HK-2 (cell line): Measurements from ENCODE around the gene ENTHD1.

Experiments
- DNase-seq: peaks from one replicate; pipeline ENCODE4 v3.0.0-alpha.2; 2018; ENCODE audit not compliant: unreplicated experiment

The ENTHD1 gene

DNA sequence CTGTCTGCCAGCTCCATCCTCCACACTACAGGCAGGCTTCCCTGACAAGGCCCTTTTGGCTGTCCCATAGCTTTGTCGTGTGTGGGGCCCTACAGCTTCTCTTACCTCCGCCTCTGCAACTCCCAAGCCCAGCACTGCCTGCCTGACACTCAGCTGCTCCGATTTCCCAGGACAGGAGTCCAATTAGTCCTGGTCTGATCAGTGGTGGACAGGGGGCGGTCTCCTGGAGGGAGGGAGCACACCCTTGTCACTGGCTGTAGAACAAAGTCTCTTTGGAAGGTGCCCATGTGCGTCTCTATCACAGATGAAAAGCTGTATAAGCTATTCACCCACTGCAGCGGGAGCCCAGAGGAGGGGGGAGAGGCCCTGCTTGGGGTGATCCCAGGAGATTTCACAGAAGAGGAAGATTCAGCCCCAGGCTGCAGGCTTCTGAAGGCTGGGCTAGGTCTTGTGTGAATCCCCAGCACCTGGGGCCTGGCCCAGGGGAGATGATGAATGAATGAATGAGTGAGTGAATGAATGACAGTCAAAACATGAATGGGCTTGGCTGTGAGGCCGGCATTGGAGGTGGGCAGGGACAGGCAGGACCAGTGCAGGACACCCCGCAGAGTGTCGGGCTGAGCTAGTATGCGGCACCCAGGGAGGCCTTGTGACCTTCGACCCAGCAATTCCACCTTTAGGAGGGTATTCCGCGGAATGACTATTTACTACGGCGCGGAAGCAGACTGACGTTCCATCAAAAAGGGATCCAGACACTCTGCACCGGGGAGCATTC, 180.6 kb downstream of the ENTHD1 start:
- DNase-seq, result no peak

DNA sequence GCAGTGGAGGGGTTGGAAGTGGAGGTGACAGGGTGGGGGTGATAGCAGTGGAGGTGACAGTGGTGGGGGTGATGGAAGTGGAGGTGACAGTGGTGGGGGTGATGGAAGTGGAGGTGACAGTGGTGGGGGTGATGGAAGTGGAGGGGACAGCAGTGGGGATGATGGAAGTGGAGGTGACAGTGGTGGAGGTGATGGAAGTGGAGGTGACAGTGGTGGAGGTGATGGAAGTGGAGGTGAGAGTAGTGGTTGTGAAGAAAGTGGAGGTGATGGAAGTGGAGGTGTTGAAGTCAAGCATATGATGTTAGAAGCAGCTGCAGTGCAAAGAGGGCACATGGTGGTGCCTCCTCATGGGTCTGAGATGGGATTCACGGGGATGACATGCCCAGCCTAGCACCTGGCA, 181.5 kb downstream of the ENTHD1 start:
- no peak for DNase-seq

DNA sequence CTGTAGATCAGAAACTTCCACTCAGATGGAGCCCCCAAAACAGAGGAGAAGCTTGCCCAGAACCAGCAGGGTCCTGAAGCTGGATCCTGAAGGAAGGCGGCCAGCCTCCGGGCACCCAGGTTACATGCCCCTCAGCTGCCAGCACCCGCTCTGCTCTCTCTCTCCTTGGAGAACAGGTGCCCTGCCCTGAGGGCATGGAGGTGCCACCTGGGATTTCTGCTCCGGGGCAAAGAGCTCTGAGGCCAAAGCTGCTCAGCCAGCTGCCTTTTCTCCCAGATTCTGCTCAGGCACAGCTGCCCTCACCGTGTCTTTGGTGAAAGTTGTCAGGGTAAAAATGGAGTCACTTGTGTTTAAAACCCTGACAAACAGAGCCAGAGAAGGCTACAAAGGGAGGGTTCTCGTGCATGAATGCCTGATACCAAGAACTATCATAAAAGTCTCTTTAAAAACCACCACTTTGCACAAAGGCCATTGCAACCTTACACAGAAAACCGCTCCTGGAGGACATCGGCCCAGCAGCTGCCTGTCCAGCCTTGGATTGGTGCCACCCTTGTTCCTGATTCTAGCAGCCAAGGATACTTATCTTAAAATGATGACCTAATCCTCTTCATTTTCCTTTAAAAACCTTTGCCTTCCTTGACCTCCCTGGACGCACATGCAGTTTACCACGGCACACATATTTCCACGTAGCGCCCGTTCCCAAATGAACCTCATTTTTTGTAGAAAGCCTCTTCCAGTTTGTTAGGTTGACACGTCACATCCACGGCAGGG, 183.0 kb downstream of the ENTHD1 start:
- DNase-seq, result no peak

DNA sequence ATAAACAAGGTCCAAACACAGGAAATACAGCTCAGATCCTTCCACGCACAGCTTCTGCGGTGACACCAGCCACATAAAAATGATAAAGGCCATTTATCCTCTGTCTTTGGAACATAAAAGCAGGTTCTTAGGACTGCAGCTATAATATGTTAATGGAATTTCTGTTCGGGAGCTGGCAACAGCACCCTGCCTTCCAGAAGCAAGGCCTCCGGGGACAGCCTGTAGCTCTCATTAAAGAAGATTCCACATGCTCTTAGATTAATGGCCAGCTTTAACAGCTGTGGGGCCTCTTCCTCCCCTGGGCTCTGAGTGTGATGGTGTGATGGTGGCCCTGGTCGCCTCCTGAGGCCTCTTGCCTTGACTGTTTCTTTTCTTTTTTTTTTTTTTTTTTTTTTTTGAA, 185.7 kb downstream of the ENTHD1 start:
- DNase-seq, result no peak

DNA sequence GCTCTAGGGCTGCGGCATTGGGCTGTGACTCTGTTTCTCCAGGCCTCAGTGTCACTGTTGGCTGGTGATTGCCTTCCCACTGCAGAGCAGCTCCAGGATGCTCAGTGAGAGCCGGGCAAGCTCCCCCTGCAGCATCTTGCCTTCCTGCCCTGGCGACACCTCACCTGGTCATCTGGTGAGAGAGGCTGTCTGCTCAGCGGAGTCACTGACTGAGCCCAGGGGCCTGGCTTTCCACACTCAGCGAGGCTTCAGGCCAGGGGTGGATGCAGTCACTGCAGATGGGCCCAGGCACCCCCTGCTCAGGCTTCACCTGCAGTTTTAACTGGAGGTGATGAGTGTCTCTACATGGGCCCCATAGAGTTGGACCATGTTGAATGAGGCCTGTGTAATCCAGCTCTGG, 186.2 kb downstream of the ENTHD1 start:
- no peak for DNase-seq

DNA sequence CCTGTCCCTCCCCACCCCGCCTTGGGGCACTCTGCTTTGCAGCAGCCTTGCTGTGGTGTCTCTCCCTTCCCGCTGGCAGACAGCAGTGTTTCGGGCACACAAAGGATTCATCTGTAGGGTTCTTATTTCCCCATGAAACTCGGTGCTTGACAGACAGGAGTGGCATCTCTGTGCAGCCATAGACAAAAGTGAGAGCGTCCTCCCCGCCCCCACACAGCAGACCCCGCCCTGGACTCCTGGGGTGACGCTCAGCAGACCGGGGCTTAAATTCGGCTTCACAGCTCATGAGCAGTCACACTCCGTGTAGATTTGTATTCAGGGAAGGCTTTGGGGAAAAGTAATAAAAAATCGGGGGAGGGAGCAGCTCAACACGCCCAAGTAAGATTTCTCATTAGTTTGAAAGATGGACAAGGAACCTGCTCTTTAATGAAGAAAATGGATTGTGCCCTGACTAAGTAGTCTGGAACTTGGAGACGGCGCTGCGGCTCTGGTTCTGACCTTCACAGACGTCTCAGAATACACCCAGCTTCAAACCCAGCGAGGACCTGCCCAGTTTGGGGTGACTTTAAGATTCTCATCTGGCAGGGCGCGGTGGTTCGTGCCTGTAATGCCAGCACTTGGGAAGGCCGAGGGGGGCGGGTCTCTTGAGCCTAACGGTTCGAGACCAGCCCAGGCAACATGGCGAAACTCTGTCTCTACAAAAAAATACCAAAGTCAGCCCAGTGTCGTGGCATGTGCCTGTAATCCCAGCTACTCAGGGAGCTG, 187.0 kb downstream of the ENTHD1 start:
- DNase-seq, result no peak

DNA sequence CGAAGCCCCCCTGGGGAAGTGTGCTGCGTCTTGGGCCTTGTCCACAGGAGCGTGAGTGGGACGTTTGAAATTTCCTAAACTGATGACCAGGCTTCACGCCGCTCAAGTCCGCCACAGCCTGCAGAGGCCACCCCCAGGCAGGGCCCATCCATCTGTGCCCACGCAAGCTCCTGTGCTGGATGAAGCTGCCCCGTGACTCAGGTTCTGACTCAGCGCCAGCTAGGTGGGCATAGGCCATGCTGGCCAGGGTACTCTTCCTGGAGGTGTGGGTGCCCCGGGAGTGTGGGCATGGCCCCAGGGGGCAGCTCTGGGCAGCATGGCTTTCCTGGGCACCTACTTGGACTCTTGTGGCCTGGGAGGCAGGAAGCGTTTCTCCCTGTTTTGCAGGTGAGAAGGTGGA, 188.2 kb downstream of the ENTHD1 start:
- no peak for DNase-seq

DNA sequence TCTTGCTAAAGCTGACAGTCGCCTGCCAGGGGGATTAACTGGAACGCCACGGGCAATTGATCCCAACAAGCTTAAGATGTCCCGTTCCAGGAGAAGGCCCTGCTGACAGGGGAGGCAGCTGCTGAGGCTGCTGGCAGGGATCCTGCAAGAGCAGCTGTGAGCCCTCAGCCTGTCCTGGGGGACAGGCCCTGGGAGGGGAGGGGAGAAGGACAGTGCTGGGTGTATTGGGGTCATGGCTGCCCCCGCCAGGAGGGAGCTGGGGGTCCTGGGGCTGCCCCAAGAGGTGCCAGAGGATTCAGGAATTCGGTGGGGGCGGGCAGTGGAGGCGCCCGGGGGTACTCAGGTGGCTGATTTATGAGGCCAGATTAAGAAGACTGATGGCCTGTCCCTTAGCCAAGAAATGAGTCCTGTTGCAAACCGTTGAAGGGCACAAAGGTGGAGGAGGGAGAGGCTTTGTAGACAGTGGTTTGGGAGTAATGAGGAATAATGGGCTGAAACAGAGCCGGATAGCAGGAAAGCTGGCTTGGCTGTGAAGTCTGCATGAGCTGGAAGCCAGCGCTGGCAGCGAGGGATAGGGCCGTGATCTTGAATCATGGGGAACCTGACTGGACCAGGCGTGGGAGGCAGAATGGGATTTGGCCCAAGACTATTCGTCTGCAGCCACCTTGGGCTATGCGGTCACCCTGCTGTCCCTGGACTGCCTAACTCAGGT, 189.5 kb downstream of the ENTHD1 start:
- no peak for DNase-seq

DNA sequence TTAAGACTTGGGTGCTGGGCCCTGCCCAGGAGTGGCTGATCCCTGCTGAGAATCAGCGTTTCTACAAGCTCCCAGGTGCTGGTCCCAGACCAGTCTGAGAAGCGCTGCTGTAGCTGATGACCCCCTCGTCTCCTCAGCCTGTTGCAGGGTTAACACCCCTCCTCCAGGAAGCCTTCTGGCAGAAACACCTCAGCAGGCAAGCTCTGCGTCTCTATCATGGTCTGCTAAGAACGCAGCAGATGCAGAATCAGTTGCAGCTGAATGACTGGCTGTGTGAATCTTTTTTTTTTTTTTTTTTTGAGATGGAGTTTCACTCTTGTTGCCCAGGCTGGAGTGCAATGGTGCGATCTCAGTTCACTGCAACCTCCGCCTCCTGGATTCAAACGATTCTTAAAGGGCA, 190.5 kb downstream of the ENTHD1 start:
- no peak for DNase-seq

DNA sequence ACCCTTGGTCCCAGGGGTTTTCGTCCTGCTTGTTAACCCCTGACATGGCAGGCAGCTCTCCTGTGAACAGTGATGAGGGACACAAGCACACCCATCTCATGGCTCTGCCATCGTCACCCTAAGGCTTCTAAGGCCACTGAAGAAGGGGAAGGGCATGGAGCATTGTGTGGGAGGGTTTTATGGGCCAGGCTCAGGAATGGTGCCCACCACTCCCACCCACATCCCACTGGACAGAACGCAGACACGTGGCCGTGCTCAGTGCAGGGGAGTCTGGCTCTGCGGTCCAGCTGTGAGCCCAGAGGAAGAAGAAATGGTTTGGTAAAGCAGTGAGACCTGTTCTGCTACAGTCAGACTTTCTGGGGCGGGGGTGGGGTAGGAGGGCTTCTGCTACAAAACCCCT, 193.0 kb downstream of the ENTHD1 start:
- no peak for DNase-seq

DNA sequence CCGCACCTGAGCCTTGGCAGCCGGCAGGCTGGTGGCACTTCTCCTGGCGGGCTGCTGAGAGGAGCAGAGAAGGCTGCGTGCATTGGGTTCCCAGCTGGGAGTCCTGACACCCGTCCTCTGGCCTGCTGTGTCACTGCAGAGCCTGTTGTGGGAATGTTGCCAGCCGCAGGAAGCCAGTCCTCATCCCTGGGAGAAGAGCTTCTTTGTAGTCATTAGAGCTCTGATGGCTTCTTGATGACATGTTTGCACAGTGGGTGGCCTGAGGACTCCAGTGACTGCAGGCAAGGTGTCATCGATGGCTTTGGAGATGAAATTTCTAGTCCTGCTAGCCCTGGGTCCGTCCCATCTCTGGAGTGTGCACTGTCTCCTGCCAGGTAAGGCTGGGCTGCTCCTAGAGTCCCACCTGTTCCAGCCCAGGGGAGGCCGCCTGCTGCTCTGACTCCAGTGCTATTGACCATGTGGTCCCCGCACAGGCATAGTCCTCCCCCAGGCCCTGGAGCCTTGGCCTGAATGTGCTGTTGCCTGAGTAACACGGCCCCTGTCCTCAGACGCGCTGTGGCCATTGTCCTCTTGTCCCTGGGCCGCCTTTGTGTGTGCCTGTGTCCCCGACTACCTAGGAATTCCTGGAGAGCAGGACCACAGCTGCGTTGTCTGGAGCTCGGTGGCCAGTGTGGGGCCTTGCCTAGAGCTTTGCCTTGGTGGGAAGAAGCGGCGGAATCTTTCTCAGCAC, 193.8 kb downstream of the ENTHD1 start:
- DNase-seq, result no peak

DNA sequence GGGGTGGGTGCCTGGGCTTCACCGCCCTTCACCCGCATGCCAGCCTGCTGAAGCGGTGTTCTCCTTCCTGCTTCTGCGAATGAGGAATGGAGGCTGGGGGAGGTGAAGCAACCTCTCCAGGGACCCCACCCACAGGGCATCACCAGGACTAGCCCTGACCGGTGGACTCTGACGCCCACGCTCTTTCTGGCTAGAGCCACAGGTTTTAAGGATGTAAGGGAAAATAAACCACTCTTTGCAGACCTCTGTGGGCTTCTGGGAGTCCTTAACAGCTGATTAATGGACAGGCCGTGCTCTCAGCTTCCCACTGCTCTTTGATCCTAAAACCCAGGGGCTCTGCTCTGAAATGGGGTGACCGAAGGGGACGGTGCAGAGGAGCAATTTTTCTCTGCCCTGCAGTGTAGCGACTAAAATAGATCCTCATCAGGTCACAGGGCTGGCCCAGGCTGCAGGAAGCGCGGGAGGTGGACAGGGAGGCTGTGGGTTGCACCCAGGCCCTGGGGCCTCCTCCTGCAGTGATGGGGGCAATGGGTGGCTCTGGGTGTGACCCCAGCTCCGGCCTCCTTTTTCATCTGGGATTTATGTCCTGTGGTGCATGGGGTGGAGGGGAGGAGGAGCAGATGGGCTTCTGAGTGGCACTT, 195.7 kb downstream of the ENTHD1 start:
- no peak for DNase-seq

DNA sequence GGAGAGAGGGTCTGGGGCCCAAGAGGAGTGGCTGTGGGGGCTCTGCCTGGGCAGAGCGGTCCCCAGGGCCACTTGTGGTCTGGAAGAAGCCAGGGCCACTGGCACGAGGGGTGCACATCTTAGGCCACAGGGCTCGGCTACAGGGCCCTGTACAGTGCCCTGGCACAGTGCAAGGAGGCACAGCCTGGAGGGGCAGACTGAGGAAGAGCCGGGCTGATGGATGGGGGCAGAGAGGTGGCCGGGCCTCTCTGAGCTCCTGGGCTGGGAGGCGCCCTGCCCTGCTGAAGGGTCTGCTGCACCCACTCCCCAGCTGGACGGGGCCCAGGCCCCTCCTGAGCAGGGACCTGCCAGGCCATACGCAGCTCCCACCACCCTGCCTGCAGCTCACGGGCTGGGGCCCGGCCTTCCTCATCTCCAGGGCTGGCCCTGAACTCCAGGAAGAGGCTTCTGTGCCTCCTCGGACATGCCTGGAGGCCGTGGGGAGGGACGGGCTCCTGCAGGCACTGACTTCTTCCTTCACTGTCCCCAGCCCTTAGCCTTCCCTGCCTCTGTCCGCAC, 199.5 kb downstream of the ENTHD1 start:
- no peak for DNase-seq
